ENCODE results near the gene CCDC183.

The CCDC183 gene

GRCh38 chr9:136776947-136777346 lies 19.2 kb upstream of the CCDC183 start:
- Histone ChIP-seq H2AFZ (ENCODE audit: low read length) (no peak overlapping the region), H3K27me3 (ENCODE audit: insufficient read depth, low read length, poor library complexity, severe bottlenecking) (no peaks in the 10 kb centered on the region), H3K79me2 (ENCODE audit: insufficient read depth, low read length) (no peaks in the 10 kb centered on the region), H3K9me3 (ENCODE audit: insufficient read depth, low read depth, low read length) (no peaks in the 10 kb centered on the region; the same call in 1 of the 2 replicates), H3K4me2 (ENCODE audit: low read depth, low read length, poor library complexity, severe bottlenecking) (no peak overlapping the region), H3K9ac (ENCODE audit: low read depth, low read length, poor library complexity, severe bottlenecking) (no peak overlapping the region), H4K20me1 (ENCODE audit: insufficient read depth, low read length, poor library complexity, severe bottlenecking) (no peaks in the 10 kb centered on the region), H3F3A (ENCODE audit: low read depth) (no peaks in the 10 kb centered on the region), H3K36me3 (ENCODE audit: insufficient read depth, low read length) (no peaks in the 10 kb centered on the region), H3K4me1 (ENCODE audit: insufficient read depth, low read length, poor library complexity, severe bottlenecking) (peaks cover 6% of the 10 kb centered on the region), H3K9me2 (replicated peaks; ENCODE audit: low read depth, low read length) (no peaks in the 10 kb centered on the region), H3K4me3 (ENCODE audit: low read length, poor library complexity, severe bottlenecking) (no peak overlapping the region)
- TF ChIP-seq EZH2phosphoT487 (IDR thresholded peaks at IDR 0.05; ENCODE audit: borderline replicate concordance) (no peak), CTCF (conservative IDR thresholded peaks at IDR 0.05; ENCODE audit: low read length) (no peak)

GRCh38 chr9:136777359-136777758 lies 18.8 kb upstream of the CCDC183 start:
- H3K79me2 ChIP-seq (ENCODE audit: insufficient read depth, low read length): no peaks in the 10 kb centered on the region
- no peaks in the 10 kb centered on the region for H3K36me3 ChIP-seq (ENCODE audit: insufficient read depth, low read length)
- H2AFZ ChIP-seq (ENCODE audit: low read length): no peak overlapping the region
- no peaks in the 10 kb centered on the region for H3F3A ChIP-seq (ENCODE audit: low read depth)
- peaks cover 6% of the 10 kb centered on the region for H3K4me1 ChIP-seq (ENCODE audit: insufficient read depth, low read length, poor library complexity, severe bottlenecking)
- TF ChIP-seq CTCF (conservative IDR thresholded peaks at IDR 0.05; ENCODE audit: low read length): no peak
- TF ChIP-seq EZH2phosphoT487 (IDR thresholded peaks at IDR 0.05; ENCODE audit: borderline replicate concordance): no peak
- H3K9ac ChIP-seq (ENCODE audit: low read depth, low read length, poor library complexity, severe bottlenecking): no peak overlapping the region
- no peak overlapping the region for H3K4me2 ChIP-seq (ENCODE audit: low read depth, low read length, poor library complexity, severe bottlenecking)
- no peaks in the 10 kb centered on the region for H4K20me1 ChIP-seq (ENCODE audit: insufficient read depth, low read length, poor library complexity, severe bottlenecking)
- no peaks in the 10 kb centered on the region for H3K27me3 ChIP-seq (ENCODE audit: insufficient read depth, low read length, poor library complexity, severe bottlenecking)
- no peaks in the 10 kb centered on the region for H3K9me2 ChIP-seq (replicated peaks; ENCODE audit: low read depth, low read length)
- H3K4me3 ChIP-seq (ENCODE audit: low read length, poor library complexity, severe bottlenecking): no peak overlapping the region
- H3K9me3 ChIP-seq (ENCODE audit: insufficient read depth, low read depth, low read length): no peaks in the 10 kb centered on the region; the same call in 1 of the 2 replicates

GRCh38 chr9:136779808-136780207 lies 16.3 kb upstream of the CCDC183 start:
- H3K36me3 ChIP-seq (ENCODE audit: insufficient read depth, low read length): no peaks in the 10 kb centered on the region
- no peaks in the 10 kb centered on the region for H3K79me2 ChIP-seq (ENCODE audit: insufficient read depth, low read length)

More at GRCh38 chr9:136779808-136780207, 16.3 kb upstream of the CCDC183 start:
- no peaks in the 10 kb centered on the region for H3K9me2 ChIP-seq (replicated peaks; ENCODE audit: low read depth, low read length)
- no peaks in the 10 kb centered on the region for H3F3A ChIP-seq (ENCODE audit: low read depth)
- H2AFZ ChIP-seq (ENCODE audit: low read length): no peak overlapping the region
- H3K4me3 ChIP-seq (ENCODE audit: low read length, poor library complexity, severe bottlenecking): no peak overlapping the region
- H3K9me3 ChIP-seq (ENCODE audit: insufficient read depth, low read depth, low read length): no peaks in the 10 kb centered on the region
- no peak; the same call in 1 of the 2 replicates for TF ChIP-seq CTCF (conservative IDR thresholded peaks at IDR 0.05; ENCODE audit: low read length)
- no peak for TF ChIP-seq EZH2phosphoT487 (IDR thresholded peaks at IDR 0.05; ENCODE audit: borderline replicate concordance)
- no peak overlapping the region for H3K9ac ChIP-seq (ENCODE audit: low read depth, low read length, poor library complexity, severe bottlenecking)
- no peaks in the 10 kb centered on the region for H4K20me1 ChIP-seq (ENCODE audit: insufficient read depth, low read length, poor library complexity, severe bottlenecking)
- no peaks in the 10 kb centered on the region for H3K4me1 ChIP-seq (ENCODE audit: insufficient read depth, low read length, poor library complexity, severe bottlenecking)
- no peaks in the 10 kb centered on the region for H3K27me3 ChIP-seq (ENCODE audit: insufficient read depth, low read length, poor library complexity, severe bottlenecking)
- no peak overlapping the region for H3K4me2 ChIP-seq (ENCODE audit: low read depth, low read length, poor library complexity, severe bottlenecking)
